ENCODE results near the gene FLT4. TPM values are rescaled to one million over a fixed set of nuclear protein-coding genes. Genes with fewer than 3 reads are reported as not detected.

FLT4 gene
- polyA plus RNA-seq, 5 donors = 27.0 to 43.9 (median 33.7) TPM

DNA sequence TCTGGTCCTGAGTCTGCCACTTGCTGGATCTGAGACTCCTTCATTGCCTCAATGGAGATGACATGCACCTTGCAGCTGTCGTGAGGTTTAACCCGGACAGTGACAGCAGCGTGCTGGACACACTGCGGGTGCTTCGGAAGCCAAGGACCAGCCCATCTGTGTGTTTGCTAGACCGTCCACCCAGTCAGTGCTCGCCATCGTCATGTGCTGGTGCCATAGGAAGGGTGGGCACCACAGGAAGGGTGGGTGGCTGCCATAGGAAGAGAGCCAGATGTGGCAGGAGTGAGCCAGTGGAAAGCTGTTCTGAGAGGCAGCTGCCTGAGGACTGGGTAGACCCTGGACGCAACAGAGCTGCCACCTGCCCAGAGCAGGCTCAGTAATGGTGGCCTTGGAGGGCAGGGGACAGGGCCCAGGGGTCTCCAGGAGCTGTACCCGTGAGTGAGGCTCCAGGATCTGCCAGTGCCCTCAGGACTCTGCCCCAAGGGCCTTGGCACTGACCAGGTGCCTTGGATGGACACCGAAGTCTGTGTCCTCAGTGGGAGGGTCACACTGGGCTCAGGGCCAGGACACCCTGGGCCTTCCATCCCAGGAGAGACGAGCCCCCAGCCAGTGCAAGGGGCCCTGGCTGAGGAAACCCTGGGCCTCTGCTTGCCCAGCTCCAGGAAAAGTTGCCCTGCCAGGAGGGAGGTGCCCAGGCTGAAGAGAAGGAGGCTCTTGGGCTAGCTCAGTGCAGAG is 21.8 kb downstream of the FLT4 start:
- DNase-seq = no peak

DNA sequence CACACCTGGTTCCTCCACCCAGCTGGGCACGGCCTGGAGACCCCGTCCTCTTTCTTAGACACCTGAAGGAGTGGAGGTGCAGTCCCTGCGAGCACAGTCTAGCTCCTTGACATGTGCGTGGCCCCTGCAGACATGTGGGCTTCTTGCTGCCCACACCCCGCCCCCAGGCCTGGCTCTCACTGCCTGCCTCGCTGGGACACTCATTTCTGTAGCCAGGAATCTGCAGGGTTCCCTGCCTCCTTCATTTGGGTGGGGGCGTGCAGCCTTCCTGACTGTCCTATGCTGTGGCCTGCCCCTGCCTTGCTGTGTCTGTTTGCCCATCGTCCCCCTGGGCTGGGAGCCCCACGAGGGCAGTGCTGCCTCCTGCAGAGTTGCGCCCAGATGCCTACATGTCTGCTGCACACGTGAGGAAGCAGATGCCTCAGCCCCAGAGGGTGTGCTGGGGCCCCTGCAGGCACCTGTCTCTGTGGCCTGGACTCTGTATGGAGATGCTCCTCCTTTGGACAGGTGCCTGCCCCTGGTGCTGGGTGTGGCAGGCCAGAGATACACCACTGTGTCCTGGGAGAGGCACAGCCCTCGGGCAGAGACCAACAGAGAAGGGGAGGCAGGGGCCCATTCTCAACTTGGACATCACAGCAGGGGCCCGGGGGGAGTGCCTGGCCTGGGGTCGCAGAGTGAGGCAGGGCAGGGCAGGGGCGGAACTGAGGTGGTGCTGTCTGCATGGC is 22.6 kb downstream of the FLT4 start:
- no peak for DNase-seq

DNA sequence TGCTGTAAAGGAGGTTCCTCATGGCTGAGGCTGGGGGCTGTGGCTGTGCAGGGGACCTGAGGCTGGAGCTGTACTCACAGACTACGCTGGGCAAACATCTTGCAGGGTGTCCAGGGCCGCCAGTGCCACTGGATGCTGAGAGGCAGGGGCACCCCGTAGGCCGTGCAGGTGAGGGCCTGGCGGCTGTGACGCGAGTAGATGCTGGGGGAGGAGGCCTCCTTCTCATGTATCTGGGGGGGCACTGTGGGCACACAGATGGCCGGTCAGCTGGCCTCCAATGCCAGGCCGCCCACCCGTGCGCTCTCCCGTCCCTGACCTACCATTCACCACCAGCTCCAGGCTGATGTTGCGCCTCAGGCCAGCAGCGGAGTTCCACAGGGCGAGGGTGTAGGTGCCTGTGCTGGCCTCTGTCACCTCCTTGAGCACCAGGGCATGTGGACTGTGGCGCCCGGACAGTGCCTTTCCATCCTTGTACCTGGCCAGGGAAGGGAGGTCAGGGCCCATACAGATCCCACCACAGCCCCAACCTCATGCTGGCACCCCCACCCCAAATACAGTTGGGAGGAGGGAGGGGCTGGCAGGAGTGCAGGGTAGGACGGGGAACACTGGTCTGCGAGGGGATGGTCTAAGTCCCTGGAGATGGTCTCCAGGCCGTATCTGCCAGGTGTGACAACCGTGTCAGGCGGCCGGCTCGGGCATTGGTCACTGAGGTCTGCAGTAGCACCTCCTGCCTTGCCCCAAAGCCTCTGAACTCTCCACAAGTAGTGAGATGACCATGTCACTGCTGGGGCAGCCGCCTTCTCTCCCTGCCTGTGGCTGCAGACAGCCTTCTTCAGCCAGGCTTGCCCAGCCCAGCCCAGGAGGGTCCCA is 23.4 kb downstream of the FLT4 start:
- no peak for DNase-seq

DNA sequence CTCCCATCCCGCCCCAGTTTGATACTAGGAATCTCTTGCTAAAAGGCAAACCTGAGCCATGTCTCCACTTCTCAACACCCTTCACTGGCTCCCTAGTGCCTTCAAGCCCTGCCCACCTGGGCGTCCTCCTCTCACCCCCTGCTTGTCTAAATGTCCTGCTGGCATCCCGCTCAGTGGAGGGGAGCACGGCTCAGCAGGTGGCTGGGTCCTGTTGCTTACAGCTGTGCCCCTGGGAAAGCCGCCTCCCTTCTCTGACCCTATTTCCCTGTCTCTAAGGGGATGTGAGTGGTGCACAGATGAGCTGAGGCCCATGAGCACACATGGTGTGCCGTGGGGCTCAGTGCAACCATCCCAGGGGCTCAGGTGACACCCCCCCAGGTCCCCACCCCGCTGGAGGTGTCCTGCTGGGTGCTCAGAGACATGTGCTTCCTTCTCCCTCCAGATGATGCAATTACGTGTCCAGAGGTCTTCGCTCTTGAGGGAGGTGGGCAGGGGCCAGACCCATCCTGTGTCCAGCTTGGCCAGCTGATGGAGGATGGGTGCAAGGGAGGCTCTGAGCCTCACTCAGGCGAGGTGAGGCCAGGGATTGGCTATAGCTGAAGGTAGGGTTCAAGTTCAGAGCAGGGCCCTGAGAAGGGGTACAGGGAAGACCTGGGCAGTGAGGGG is 24.1 kb downstream of the FLT4 start:
- DNase-seq = no peak

DNA sequence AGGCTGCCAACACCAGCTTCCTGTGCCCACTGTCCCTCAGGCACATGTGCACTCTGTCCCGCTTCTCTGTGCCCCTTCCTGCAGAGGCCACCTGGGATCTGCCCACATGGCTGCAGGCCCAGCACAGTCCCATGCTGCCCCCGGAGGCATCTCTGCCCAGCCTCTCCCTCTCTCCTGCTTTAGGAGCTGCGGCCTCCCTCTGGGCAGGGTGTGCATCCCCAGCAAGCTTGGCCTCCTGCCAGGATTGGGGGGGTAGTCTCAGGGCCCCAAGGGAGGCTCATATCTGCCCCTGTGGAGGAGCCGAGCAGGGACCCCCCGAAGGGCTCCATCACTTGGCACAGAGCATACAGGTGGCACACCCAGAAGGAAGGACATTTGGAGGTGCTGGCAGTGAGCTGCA is 24.8 kb downstream of the FLT4 start:
- DNase-seq = no peak

DNA sequence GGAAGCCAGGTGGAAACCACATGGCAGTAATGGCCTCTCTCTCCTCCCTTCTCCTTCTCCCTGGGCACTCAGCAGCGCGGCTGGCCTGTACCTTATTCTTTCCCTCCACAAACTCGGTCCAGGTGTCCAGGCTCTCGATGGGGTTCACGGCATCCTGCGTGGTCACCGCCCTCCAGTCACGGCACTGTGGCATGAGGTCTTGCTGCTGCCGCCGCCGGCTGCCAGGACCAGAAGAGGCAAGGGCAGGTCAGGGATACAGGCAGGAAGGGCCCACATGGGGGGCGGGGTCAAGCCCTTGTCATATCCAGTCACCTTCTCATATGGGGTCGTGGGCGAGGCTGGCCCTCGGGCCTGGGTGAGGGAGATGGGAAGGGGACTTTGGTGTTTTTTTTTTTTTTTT is 25.6 kb downstream of the FLT4 start:
- DNase-seq = no peak

DNA sequence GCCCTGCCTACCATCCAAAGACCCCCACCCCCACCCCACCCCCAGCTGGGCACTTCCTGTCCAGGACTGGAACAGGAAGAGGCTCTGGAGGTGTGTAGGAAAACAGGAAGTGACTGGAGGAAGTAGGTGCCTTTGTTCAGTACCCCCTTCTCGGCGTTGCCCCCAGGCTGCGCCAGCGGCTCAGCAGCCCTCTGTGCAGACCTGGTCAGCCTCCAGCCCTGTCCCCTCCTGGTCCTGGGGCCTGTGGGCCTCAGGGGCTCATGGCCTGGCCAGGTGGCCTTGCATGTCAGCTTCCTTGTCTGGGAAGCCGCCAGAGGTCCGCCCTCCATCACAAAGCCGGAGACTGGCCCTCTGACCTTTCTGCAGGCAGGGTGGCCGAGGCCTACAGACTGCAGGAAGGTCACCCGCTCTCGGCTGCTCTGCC is 26.0 kb downstream of the FLT4 start:
- DNase-seq = no peak

DNA sequence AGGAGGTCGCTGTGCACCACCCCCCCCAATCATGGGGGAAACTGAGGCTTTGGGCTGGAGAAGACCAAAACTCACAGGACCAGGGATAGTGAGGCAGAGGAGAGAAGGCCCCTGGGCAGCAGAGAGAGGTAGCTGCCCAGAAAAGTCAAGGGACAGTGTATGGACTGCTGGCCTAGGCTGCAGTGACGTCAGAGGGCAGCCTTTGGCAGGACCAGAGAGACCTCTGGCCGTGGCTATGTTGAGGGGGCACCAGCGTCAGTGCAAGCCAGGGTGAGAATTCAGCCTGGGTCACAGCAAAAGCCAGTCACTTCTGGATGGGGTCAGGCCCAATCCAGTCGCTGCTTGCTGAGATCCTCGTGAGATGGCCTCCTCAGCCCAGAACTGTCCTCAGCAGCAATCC is 26.5 kb downstream of the FLT4 start:
- no peak for DNase-seq

DNA sequence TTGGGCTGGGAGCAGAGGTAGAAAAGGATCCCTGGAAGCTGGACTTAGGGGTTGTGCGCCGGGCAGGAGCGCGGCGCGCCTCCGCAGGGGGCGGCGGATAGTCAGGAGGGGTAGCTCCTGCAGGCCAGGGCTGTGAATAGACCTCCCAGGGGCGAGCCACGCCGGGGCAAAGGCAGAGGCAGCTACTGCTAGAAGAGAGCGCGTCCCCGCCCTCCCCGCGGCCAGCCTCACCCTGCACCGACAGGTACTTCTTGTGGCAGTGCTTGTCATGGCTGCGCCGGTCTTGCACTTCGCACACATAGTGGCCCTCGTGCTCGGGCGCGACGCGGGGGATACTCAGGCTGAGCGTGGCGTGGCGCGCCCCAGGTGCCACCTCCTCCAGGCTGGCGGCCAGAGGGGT is 28.1 kb downstream of the FLT4 start:
- DNase-seq = no peak

DNA sequence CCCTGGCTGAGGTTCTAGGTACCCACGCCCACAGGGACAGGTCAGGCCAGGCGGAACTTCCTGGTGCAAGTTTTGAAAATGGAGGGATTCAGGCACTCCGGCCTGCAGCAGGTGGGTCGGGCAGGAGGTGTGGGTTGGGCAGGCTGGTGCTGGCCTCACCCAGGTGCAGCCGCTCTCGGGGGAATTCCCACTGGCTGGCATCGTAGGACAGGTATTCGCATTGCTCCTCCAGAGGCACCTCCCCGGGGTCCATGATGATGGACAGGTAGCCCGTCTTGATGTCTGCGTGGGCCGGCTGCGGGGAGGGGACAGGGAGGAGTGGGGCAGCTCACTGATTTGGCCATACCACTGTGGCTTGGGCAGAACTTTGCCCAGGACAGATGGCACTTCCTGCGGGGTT is 29.4 kb downstream of the FLT4 start:
- no peak for DNase-seq

DNA sequence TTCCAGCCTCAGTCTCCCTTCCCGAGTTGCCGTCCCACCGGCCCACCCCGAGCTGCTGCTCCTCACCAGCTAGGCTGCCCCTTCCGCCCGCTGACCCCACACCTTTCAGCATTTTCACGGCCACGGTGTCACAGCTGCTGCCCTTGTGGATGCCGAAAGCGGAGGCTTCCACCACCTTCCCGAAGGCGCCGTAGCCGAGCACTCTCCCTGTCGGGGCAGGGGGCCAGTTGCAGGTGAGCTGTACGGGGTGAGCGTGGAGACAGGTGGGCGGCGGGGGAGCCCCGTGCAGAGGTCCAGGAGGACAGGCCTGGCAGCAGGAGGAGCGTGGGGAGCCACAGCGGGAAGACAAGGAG is 29.9 kb downstream of the FLT4 start:
- DNase-seq = no peak

DNA sequence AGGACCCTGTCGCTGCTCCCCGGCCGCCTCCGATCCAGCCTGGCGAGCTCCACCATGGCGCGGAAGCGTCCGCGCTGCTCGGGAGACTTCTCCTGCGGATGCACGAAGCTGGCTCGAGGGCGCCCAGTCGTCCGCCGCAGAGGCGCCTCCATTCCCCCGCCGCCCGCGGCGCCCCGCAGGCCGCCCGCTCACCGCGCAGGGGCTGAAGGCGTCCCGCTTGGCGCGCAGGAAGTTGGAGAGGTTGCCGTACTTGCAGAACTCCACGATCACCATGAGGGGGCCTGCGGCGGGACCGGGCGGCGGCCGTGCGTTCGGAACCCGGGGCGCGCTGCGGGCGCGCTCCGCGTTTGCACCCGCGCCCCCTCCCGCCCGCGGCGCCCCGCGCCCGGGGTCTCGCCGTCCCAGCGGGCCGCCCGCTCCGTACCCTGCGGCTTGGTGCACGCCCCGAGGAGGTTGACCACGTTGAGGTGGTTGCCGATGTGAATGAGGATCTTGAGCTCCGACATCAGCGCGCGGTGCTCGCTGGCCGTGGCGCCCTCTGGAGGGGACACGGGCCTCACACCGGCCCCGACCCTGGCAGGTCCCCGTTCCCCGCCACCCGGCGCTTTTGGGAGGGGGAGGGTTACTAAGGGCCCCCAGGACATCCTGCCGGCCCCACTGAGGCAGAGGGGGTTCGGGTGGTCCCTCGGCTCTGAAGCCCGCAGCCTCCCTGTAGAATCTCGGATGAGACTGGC is 30.4 kb downstream of the FLT4 start:
- DNase-seq = no peak

DNA sequence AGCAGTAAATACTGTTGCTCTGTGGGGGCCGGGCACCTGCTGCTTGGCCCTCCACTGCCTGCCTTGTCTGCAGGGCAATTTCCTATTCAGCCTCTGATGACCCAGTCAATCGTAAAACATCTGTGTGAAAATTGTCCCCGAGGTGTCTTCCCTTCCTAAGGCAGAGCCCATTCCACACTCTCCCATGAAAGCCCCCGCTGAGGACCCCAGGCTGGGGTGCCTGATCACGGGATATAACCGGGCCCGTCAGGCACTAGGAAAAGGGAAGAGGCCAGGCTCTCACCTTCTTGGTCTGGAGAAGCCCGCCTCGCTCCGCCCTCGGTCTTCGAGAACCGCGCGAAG is 30.9 kb downstream of the FLT4 start:
- DNase-seq = no peak

DNA sequence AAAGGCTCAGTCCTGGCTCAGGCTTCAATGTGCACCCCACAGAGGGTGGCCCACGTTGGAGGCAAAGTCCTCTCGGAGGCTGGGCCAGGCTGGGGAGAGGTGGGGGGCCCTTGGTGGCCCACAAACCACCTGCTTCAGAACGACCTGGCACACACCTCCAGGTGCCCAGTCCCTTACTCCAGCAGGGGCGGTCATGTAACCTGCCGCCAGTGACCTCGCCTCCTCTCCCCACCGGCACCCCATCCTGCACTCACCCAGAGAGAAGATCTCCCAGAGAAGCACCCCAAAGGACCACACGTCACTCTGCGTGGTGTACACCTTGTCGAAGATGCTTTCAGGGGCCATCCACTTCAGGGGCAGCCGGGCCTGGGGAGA is 35.6 kb downstream of the FLT4 start:
- no peak for DNase-seq

DNA sequence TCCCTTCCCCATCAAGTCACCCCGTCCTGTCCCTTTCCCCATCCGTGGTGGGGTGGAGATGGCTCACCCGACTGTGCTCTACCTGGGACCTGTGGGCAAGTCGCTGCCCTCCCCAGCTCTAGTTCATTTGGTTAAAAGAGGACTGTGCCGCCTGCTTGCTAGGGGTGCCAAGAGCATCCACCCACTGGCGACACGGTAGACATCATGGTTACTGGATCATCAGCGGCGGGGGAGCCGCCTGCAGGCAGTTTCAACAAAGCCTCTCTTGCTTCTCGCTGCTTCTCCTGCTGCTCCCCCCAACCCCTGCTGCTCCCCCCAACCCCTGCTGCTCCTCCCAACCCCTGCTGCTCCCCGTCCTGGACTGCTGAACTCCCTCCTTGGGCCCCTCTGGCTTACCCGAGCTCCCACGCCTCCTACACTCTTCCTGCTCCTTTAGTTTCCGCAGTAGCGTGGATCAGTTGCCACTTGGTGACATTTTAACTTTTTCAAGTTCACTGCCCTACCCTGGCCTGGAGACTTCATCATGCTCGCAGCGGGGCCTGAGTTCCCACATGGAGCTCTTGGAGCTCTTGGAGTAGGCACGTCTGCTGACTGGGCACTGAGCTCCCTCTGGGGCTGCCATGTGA is 36.1 kb downstream of the FLT4 start:
- no peak for DNase-seq

DNA sequence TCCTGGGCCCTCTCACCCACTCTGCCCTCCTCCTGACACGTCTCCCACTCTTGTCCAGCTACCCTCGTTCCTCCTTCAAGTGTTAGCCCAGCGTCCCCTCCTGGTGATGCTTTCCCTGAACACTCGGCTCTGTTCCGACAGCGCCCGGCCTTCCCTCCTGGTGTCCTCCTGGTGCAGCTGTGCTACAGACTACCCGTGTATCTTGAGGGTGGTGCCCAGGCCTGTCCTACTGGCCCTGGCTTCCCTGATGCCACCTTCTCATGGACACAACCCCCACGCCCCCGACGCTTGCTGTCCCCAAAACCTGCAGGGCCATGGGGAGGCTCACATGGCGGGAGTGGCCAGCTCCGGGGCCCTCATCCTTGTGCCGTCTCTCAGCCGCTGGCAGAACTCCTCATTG is 36.7 kb downstream of the FLT4 start:
- DNase-seq = no peak

DNA sequence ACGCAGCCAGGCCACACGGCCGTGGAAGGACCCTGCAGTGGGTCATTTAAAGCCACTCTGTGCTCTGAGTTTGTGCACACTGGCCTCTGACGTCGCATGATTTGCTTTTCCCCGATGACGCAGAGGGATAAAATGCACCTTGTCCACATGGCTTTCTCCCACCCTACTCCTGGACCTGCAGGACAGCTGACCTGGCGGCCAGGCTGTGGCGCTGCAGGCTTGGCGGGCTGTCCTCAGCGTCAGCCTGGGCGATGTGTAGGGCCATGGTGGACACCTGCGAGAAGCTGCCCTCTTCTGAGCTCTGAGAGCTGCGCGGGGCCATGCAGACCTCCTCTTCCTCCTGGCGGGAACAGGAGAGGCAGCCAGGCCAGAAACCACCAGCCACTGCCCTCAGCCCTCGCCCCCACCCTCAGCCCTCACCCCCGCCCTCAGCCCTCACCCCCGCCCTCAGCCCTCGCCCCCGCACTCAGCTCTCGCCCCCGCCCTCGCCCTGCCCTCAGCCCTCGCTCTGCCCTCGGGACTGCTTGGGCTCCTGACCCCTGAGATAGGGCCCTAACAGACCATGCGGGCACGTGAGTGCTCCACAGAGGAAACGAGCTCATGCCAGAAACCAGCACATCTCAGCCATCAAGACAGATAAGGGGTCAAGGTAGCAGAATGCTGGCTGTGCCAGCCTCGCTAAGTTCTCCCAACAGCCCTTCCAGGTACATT is 38.1 kb downstream of the FLT4 start:
- no peak for DNase-seq

DNA sequence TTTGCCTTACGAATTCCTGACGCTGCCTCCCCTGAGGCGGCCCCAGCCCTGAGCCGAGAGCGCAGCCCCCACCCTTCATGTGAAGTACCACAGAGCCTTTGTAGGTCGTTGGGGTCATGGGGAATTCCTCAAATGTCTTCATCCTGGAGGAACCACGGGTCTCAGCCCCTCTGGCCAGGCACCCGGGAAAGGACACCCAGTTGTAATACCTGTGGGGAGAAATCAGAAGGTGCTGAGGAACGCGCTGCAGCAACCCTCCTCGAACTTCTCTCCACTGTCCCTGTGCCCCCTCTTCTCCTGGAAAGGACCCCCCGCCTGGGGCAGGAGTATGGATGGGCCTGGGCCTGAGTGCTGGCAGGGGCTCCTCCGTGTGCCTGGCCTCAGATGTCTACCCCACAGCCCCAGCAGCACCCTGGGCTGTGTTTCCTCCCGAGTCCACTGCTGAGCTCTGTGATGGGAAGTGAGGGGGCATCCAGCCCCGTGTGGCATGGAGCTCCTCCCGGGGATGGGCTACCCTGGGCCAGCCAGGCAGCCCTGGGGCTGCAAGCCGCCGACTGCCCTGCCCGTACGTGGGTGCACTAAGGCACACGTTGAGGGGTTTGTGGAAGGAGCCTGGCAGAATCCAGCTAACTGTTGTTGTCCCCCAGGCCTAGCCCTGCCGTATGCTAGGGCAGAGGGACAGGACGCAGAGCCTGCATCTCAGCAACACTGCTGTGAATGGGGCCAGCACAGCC is 39.4 kb downstream of the FLT4 start:
- DNase-seq = no peak

DNA sequence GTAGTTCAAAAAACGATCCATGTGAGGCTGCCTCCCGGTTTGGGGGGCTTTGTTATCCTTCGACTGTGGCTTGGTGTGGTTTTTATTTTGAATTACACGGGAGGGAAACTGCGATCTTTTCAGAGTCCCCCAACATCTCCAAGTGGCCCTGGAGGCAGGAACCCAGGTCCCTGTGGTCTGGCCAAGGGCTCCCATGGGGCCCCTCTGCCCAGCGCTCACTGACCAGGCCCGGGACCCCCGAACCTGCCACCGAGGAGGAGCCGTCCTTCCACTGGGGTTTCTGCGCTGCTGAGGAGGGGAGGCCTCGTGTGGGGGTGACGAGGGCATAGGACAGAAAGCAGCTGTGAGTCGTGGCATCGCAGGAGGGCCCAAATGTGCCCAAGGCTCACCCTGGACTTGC is 40.0 kb downstream of the FLT4 start:
- no peak for DNase-seq
